Activated CD8-positive, alpha-beta memory T cell treated with anti-CD3 and anti-CD28 coated beads, Interleukin-2, amount 50 U/mL, for 24 hours (primary cell): ENCODE results near the gene TSPAN32.

Experiments
- DNase-seq: peaks from one replicate; pipeline ENCODE4 v3.0.0-alpha.2; 2020; ENCODE audit errors: extremely low read depth

The TSPAN32 gene, protein sequence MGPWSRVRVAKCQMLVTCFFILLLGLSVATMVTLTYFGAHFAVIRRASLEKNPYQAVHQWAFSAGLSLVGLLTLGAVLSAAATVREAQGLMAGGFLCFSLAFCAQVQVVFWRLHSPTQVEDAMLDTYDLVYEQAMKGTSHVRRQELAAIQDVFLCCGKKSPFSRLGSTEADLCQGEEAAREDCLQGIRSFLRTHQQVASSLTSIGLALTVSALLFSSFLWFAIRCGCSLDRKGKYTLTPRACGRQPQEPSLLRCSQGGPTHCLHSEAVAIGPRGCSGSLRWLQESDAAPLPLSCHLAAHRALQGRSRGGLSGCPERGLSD

DNA sequence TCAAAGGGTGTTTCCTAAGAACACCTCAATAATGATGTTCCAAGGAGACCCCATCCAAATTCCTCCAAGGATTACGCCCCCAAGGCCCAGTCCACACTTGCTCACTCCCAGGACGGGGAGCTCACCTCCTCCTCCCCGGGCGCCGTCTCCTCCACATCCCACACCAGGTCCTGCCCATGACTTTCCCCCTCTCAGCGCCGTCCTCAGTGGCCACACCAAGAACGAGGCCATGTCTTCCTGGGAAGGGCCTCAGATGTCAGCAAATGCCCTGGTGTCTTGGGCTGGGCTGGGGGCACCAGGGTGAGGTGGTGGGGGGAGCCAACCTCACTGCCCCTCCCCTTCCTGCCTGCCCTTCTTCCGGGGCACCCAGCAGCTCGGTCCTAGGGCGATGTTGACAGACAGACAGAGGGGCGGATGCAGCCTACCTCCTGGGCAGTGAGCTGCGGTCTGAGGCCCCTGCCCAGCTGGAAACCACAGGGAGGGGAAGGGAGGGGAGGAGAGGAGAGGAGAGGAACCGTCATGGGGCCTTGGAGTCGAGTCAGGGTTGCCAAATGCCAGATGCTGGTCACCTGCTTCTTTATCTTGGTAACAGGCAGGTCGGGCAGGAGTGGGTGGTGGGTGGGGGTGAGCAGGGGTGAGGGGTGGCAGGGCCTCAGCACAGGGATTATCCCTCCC lies at the start of gene TSPAN32, which contains the start of gene C11orf21:
TSPAN32 (plus strand) TSS at position 383 of the 675 bp plus-strand sequence; CDS start at position 520, 137 bp downstream.
C11orf21 (minus strand) TSS at position 288 of the 675 bp plus-strand sequence; CDS start at position 178, 110 bp downstream.
- no peak for DNase-seq

DNA sequence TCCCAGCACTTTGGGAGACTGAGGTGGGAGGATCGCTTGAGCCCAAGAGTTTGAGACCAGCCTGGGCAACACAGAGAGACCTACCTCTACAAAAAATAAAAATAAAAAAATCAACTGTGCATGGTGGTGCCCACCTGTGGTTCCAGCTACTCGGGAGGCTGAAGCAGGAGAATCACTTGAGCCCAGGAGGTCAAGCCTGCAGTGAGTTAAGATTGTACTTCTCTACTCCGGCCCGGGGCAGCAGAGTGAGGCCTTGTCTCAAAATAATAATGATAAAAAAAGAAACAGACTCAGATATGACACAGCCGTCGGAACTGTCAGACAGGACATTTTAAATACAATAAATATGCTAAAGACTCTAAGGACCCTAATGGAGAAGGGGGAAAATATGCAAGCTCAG lies 49.8 kb upstream of the TSPAN32 start:
- DNase-seq: no peak

DNA sequence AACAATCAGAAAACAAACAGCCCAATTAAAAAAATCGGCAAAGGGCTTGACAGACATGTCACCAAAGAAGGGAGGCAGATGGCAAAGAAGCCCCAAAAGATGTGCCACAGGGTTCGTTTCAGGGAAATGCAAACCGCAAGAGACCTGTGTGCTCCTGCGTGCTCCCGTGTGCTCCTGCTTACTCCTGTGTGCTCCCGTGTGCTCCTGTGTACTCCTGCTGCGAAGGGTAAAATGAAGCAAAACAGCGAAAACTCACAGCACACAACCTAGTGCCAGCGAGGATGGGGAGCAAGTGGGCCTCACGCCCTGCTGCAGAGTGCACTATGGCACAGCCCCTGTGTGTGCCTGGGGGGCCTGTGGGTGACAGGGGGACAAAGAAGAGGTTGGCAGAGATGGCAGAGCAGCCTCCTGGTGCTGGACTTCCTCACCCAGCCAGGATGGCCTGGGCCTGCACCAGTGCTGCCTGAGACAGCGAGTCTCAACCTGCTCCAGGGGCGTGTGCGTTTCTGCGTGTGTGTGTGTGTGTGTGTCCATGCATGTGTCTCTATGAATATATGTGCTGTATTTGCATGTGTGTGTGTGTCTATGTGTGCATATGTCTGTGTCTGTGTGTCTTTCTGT lies 45.4 kb upstream of the TSPAN32 start:
- no peak for DNase-seq

DNA sequence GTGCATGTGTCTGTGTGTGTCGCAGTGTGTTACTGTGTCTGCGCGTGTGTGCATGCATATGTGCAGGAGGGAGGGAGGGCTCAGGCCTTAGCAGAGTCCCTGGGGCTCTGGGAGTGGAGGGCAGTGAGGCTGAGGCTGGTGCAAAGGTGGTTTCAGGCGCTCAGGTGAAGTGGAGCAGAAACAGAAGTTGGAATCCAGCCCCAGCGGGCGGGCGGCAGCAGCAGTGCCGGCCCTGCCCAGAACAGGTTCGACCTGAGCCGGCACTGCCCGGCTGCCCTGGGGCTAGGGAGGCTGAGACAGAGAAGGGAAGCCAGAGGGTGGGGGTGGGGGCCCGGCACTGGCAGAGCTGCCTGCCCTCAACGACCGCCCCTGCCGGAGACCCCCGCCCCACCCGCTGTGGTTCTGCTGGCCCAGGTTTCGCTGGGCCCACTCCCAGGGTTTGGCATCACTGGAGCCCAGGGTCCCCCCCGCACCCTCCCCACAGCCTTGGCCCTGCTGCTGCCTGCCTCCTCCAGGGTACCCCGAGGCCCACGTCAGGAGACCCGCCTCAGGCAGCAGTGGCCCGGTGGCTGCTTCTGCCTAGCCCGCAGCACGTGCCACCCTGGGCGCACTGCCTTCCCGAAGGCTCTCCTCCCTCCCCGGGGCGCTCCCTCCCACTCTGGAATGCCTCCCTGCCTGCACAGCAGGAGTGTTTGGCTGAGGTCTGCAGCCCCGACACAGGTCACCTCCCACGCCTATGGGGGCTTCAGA lies 44.7 kb upstream of the TSPAN32 start:
- DNase-seq: no peak

DNA sequence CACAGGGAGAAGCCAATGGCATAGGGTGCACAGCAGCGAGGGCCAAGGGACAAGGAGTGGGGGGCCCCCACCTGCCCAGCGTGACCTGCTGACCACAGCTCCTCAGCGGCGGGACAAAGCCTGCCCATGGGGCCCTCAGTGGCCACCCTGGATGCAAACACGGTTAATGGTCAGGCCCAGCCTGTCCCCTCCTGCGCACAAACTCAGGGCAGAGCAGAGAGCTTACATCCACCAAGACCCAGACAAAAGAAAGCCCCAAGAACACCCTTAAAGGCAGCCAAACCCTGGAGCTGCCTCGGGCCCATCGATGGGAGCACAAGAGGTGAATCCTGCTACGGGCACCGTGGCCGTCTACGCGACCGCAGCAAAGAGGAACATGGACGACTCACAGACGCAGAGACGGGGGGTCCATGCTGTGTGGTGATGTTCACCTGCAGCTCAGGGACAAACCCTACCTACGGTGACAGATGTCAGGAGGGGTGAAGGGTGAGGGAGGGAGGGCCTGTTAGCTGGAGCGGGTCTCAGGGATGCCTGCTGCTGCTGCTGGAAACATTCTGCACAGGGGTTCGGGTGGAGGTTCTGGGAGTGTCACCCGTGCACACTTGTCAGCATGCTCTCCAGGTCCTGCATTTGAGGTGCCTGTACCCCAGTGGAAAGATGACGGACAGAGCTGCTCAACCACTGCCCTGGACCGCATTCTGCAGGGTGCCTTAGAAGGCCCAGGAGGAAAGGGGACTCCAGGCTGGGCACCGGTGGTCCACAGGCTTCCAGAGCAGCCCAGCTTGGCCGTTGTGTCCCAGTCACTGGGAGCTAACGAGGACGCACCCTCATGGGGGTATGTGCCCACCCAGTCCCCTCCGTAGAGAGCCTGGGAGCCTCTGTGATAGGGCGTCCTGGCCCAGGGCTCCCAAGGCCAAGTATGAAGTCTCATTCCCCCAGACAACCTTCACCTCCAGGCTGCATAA lies 43.0 kb upstream of the TSPAN32 start:
- no peak for DNase-seq

DNA sequence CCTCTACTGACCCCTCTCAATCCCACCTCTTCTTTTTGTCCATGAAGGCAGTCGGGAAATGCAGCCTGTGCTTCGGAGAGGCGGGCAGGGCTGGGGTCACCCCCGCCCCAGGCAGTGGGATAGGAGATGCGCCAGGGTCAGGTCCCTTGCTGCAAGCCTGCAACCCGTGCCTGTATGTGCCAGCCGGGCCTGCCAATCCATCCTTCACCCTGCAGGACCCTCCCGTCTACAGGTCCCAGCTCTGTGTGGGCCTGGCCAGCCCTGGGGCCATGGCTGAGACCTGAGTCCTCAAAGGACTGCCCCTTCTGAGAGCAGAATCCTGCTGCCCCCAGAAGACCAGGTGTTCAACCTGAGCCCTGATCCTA lies 42.4 kb upstream of the TSPAN32 start:
- no peak for DNase-seq

DNA sequence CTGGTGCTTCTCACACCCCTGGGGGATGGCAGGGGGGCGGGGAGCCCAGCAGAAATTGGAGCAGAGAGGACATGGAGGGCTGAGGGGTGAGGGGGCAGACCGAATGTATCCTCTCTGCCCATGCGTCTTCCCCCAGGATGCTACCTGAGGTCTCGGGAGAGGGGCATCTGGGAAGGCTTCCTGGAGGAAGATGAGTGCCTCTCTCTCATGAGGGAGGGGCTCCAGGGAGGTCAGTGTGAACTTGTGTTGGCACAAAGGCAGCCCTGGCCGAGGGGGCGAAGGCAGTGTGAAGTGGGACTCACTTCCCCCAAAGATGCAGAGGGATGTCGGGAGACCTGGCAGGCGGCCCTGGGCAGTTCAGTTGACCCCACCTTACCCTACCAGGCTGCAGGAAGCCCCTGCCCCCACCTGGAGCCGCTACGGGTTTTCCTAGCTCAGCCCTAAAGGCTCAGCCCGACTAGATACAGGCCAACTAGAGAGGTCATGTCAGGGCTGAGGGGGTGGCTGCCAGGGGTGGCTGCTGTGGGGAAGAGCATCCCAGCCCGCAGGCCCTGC lies 41.8 kb upstream of the TSPAN32 start:
- no peak for DNase-seq

DNA sequence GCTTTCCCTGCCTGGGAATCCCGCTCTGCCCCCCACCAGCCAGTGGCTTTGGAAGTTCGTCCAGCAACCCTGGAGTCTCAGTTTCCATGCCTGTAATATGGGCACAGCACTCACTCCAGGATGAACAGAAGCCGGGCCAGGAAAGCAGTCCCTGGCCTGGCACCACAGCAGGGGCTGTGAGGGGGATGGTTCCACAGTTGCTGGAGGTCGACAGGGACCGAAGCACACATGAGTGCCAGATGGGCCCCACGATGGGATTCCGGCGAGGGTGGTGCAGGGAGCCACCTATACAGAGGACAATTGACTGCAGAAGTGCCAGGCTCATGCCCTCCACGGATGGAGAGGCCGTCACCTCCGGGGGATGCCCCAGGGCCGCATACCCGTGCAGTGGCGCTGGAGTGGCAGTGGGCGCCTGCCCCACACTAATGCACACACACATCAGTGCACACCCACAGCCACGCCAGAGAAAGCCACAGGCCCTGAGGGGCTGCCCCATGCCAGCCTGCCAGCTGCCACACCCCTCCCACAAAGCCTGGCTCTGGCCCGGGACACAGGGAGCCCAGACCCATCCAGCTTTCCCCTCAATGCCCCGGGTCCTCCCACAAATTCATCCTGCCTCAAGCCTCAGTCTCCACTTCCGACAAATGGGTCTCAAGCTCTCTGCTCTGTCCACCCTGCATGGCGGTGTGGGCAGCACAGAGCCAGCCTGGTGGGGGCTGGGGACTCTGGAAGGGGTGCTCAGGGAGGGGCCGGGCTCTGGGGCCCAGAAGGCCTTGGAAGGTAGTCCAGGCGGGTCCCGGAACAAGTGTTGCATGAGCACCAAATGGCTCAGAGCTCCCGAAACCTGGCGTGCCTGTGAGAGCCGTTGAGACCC lies 41.1 kb upstream of the TSPAN32 start:
- no peak for DNase-seq

DNA sequence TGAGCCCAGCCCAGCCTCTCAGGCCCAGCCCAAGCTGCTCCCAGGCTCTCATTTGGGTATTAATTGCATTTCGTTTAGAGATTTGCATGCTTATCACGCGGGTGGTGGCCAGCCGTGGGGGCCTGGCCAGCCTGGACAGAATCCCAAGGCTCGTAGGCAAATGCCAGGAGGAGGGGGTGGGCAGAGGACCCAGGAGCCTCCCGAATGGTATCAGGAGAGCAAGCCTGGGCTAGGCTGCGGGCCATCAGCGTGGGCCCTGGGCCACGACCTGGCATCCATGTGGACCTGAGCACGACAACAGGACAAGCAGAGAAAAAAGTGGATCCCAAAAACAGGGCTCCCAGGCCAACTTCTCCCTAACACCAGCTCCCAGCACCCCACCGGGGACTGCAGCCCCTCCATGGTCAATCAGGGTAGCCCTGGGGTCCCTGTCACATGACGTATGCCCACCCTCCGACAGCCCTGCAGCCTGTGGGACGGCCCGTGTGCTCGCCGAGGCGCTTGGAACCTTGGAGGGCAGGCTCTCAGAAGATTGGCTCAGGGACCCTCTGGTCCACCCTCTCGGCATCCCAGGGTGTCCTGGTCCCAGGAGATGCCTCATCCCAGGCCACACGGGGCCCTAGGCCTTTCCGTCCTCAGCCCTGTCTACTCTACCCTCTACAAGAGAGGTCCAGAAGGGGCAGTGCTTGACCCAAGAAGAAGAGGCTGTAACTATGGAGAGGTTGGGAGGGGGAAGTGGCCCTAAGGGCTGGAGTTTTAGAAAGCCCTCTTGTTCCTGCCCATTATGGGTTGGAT lies 40.2 kb upstream of the TSPAN32 start:
- no peak for DNase-seq

DNA sequence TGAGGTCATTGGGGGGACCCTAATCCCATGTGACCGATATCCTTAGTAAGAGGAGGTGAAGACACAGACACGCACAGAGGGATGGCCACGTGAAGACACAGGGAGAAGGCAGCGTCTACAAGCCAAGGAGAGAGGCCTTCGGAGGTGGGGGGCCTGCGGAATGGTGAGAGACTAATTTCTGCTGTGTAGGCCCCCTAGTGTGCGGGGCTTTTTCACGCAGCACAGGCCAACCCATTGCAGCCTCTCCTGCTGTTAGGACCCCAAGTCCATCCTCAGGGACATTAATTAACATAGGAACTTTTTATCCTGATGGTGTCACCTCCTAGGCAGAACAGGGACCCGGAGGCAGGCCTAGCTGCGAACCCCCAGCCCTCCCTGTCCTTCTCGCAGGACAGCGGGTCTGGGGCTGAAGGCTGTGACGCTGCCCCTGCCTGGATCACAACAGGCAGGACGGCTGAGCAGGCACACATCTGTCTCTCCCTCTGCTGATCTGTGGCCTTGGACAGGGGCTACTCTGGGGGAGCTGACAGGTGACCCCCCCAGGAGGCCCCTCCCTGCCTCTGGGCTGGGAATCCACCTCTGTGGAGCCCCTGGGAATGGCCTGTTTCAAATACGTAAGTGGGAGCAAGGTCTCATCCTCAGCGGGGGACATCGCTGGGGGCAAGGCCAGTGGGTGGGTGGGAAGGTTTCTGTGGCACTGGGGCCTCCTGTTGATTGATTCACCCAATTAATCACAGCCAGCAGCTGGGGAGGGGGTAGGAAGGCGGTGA lies 39.3 kb upstream of the TSPAN32 start:
- DNase-seq: no peak

DNA sequence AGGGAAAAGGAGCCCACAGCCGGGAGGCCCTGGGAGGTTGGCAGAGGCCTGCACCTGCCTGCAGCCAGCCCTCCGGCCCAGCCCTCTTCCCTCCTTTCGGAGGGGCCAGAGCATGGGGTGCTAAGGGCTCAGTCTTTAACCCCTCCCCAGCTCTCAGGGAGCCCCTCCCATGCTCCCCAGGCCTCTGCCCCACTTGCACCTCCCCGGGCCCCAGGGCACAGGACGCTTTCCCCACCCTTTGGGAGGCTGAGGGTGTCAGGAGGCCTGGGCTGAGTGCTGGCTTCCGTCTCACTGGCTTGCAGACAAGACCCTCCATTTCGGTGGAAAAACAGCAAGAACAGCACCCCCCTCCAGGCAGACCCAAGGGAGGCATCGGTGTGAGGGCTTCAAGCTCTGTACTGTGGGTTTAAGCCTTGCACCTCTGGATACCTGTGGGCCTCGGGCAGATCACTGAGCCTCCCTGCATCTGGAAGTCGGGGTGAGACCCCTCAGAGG lies 38.7 kb upstream of the TSPAN32 start:
- no peak for DNase-seq

DNA sequence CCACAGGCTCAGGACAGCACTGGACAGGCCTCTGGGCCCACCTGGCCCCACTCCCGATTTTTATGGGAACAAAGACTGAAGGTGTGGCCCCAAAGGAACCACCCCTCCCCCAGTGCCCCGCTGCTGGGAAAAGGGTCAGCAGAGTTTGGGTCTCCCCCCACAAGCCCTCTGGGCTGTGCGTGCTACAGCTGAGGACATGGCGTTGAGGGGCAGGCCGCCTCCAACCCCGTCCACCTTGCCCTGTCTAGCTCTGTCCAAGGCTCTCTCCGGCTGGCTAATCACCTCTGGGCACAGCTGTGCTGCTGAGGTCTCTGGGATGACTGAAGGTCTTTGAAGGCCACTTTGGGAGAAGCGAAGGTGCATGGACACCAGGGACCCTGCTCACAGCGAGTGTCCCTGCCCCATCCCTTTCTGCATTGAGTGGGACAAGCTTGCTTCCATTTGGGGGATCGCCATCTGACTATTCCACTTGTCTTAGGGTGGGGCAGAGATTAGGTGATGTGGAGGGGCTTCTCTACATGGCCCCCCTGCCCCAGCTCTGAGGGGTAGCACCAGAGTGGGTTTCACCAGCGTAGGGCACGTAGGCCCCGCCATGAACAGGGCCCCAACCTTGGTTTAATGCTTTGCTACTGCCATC lies 38.0 kb upstream of the TSPAN32 start:
- no peak for DNase-seq

DNA sequence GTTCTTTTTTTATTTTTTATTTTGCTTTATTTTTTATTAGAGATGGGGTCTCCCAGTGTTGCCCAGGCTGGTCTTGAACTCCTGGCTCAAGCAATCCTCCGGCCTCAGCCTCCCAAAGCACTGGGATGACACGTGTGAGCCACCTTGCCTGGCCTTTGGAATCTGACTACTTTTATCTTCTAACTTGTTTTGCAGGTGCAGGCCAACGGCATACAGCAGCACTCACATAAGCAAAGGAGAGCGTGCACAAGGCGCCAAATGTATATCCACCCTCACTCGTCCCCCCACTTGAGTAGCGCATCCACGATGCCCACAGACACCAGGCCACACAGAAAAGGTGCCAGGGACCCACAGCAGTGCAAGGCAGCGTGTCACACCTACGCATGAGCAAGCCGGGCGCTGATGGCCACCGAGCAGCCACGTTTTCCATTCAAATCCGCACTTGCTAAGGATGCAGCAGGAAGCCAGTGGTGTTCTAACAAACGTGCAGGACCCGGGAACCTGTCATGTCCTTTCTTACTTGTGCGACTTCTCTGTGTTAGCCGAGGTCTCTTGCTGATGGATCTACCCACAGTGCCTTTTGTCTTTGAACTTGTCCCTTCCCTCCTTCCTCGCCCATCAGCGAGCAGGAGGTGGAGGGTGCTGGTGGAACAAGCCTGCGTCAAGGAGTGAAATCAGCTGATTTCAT lies 37.3 kb upstream of the TSPAN32 start:
- DNase-seq: no peak

DNA sequence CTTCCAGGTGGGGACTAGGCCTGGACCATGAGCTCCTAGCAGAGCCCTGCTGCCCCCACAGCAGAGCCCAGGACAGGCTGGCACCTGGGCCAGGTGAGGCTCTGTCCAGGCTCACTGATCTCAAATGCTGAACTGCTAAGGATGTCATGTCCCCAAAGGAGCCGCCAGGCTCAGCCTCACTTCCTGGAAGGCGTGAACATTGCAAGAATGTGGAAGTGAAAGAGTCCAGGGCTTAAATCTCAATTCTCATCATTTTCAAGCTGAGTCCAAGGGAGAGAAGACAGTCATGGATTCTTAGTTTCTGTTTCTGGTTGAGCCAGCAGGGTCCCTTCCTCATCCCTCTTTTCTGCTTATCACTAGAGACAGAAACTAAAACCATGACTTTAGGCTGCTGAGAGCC lies 36.4 kb upstream of the TSPAN32 start:
- no peak for DNase-seq

DNA sequence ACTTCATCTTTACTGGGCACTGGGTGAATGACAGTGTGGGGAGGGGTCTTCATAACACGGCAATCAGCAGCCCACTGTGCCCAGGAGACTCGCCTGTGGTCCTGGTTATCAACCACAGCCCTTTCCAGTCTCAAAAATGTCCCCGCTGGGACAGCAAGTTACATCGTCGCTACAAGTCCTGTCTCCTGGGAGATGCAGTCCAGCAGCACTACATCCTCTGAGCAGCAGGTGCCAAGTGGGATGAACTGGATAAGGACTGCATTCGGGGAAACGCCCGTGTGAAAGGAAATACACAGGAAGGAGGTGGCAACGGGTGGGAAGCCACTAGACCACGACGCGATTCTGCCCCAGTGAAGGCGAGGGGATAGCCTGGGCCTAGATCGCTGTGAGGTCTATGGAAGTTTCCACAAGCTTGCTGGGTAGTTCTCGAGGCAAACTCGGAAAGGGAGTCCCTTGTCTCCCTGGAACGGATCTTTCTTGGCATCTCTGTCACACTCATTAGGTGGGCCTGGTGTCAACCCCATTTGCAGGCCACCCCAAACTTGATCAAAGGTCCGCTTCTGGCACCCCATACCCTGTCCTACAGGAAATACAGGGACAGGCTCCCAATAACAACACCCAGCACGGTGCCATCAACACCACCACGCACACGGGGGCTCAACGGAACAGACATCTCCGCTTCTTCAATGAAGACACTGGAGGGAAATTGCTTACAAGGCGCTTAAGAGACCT lies 35.8 kb upstream of the TSPAN32 start:
- DNase-seq: no peak
